Gastrocnemius medialis (tissue), 4 donors: ENCODE results near the gene SPOCK1. TPM values are rescaled to one million over a fixed set of nuclear protein-coding genes. Genes with fewer than 3 reads are reported as not detected.
A peak's percentile ranks its signal among the peaks of the same experiment; 100 is the strongest.

Source experiments
- ATAC-seq, 2 donors: fragments of 150-250 bp; one replicate each; pipeline ENCODE4 v1.9.1; 2016
- DNase-seq, 2 donors: peaks; one replicate each; pipeline ENCODE4 v3.0.0-alpha.2; 2019
- H3K27ac ChIP-seq, 4 donors: fragments of 200-600 bp; sonication (generic); 1 replicate in 1 of 4; 2 replicates in 3 of 4; pipeline ENCODE4 v1.5.1; 2016 to 2018; ENCODE audit warnings: mild to moderate bottlenecking in 2 of 4, moderate library complexity in 1 of 4
- H3K27me3 ChIP-seq, 3 donors: fragments of 200-600 bp; sonication (generic) in 2 of 3; 1 replicate in 1 of 3; 2 replicates in 2 of 3; pipeline versions ENCODE4 v1.5.1 to v1.6.0; 2016 to 2019; ENCODE audit warnings: mild to moderate bottlenecking in 1 of 3, moderate library complexity in 1 of 3
- H3K36me3 ChIP-seq, 2 donors: fragments of 200-600 bp; sonication (generic) in 1 of 2; one replicate each; pipeline ENCODE4 v1.5.1; 2017 to 2018
- H3K4me1 ChIP-seq, 2 donors: fragments of 200-600 bp; sonication (generic) in 1 of 2; one replicate each; pipeline ENCODE4 v1.5.1; 2016 to 2017; ENCODE audit warnings: mild to moderate bottlenecking in 2 of 2
- H3K4me3 ChIP-seq, 4 donors: fragments of 200-600 bp; sonication (generic) in 3 of 4; 1 replicate in 1 of 4; 2 replicates in 3 of 4; pipeline ENCODE4 v1.5.1; 2016 to 2019; ENCODE audit warnings: mild to moderate bottlenecking in 2 of 4
- H3K9me3 ChIP-seq, 3 donors: fragments of 200-600 bp; sonication (generic) in 2 of 3; 1 replicate in 1 of 3; 2 replicates in 2 of 3; pipeline ENCODE4 v1.5.1; 2016 to 2019
- CTCF ChIP-seq, 5 experiments: fragments of 450-650 bp in 3 of 5; fragments of 200-600 bp in 2 of 5; sonication (generic) in 2 of 5; IDR thresholded peaks in 4 of 5; conservative IDR thresholded peaks in 1 of 5; 1 replicate in 4 of 5; 2 replicates in 1 of 5; pipeline ENCODE4 v1.5.1; 2016 to 2019; ENCODE audit warnings: antibody characterized with exemption in 5 of 5, mild to moderate bottlenecking in 3 of 5, moderate library complexity in 3 of 5
- POLR2A ChIP-seq, 2 donors: fragments of 450-650 bp; IDR thresholded peaks; one replicate each; pipeline ENCODE4 v1.6.1; 2017; ENCODE audit warnings: antibody characterized with exemption in 2 of 2, mild to moderate bottlenecking in 2 of 2, moderate library complexity in 2 of 2
- in situ Hi-C, 4 donors: fragments of 200-750 bp; cut with MboI; loops; one replicate each; pipeline versions ENCODE4 v1.15.0 to v1.8.0; 2017; ENCODE audit warnings: low sequenced_read_pairs in 4 of 4
- intact Hi-C: fragments of 100-400 bp; cut with DNase I; formaldehyde crosslinking; loops from one replicate; pipeline ENCODE4 v1.15.1; 2023; ENCODE audit warnings: low total_unique reads
- total RNA-seq, 4 donors: library from RNA; depleted of rRNA; stranded (reverse); fragments of >200 nt; gene quantifications; one replicate each; pipeline versions ENCODE4 v1.1.0 to v1.2.3, GENCODE V29; 2016

The SPOCK1 gene
- total RNA-seq, 4 donors from 2014 or later, result 5.8 to 33.8 (median 25.3) TPM

DNA sequence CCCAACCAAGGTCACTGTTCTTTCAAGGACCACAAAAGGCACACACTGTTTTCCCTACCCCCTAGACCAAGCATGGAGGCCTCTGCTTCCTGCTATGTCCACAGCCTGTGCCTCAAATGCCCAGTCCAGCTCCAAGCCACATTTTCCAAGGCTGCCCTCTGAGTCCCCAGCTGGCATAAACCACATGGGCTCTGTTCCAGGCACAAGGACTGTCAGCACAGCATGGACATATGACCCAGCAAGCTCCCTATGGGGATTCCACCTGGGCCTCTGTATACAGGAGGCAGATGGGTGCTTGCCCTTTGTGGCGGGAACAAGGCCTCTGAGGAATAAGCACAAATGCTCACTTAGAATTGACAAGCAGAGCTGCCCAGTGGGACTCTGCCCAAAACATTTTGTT, 115.2 kb downstream of the SPOCK1 start:
- Histone ChIP-seq H3K27me3 (no peaks in the 10 kb centered on the region), H3K36me3 (no peaks in the 10 kb centered on the region), H3K27ac (no peak overlapping the region), H3K9me3 (no peaks in the 10 kb centered on the region), H3K4me1 (peaks cover 5 to 6% of the 10 kb centered on the region in 2 donors), H3K4me3 (no peak overlapping the region)
- intact Hi-C loops (no loop called here), in situ Hi-C loops (no loop called here)
- TF ChIP-seq POLR2A (IDR thresholded peaks at IDR 0.05) (no peak), CTCF (IDR thresholded peaks at IDR 0.05 in 4 of 5, conservative IDR thresholded peaks at IDR 0.05 in 1 of 5) (no peak)
- ATAC-seq, result no peak
- no peak for DNase-seq

DNA sequence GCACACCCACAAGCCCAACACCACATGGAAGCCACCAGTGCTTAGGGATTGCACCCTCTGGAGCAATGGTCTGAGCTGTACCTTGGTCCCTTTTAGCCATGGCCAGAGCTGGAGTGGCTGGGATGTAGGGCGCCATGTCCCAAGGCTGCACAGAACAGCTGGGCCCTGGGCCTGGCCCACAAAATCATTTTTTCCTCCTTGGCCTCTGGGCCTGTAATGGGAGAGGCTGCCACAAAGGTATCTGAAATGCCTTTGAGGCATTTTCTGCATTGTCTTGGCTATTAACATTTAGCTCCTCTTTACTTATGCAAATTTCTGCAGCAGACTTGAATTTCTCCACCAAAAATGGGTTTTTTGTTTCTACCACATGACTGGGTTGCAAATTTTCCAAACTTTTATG, 117.6 kb downstream of the SPOCK1 start:
- intact Hi-C loops (no loop called here), in situ Hi-C loops (no loop called here)
- DNase-seq, result no peak
- H3K4me1 ChIP-seq, result no peaks in the 10 kb centered on the region
- H3K27me3 ChIP-seq, result peaks cover 0 to 3% (median 0%) of the 10 kb centered on the region in 3 donors
- TF ChIP-seq POLR2A (IDR thresholded peaks at IDR 0.05) (no peak), CTCF (IDR thresholded peaks at IDR 0.05 in 4 of 5, conservative IDR thresholded peaks at IDR 0.05 in 1 of 5) (no peak)
- no peak overlapping the region for H3K4me3 ChIP-seq
- no peaks in the 10 kb centered on the region for H3K9me3 ChIP-seq
- H3K27ac ChIP-seq, result no peak overlapping the region
- H3K36me3 ChIP-seq, result no peaks in the 10 kb centered on the region
- no peak for ATAC-seq

DNA sequence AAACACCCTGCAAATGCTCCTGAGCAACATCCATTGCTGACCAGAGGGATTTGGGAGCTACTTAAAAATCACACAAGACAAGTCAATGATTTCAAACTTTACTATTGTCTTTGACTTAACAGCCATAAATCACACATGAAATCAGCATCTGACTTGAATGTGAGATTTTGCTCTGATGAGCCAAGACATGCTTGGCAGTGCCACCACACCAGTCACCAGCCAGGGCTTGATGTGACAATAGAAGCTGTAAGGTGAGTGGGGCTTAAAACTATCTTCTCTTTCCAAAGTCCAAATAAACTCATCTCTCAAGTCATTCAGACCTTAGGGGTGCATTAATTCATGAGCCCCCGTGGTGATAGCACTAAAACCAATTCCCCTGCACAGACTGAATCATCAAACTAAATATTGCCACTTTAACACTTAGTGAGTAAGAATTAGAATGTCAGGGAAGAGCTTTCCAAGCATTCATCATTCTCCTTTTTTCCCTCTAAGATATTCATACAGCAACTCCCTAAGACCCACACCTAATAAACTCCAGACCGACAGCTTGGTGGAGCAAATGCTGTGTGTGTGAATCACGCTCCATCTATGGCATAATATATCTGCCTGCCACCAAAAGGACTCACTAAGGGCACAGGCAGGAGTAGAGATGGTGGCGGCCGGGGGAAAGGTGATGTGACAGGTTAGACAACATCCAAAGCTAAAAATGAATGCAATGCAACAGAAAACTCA, 119.4 kb downstream of the SPOCK1 start:
- Histone ChIP-seq H3K36me3 (no peaks in the 10 kb centered on the region), H3K9me3 (no peaks in the 10 kb centered on the region), H3K27me3 (peaks cover 0 to 3% (median 0%) of the 10 kb centered on the region in 3 donors), H3K4me3 (no peak overlapping the region), H3K27ac (no peak overlapping the region), H3K4me1 (no peaks in the 10 kb centered on the region)
- DNase-seq (peak in 1 of 2 donors; percentile 22), ATAC-seq (no peak)
- in situ Hi-C loops (no loop called here), intact Hi-C loops (no loop called here)
- TF ChIP-seq CTCF (IDR thresholded peaks at IDR 0.05 in 4 of 5, conservative IDR thresholded peaks at IDR 0.05 in 1 of 5) (no peak), POLR2A (IDR thresholded peaks at IDR 0.05) (no peak)

DNA sequence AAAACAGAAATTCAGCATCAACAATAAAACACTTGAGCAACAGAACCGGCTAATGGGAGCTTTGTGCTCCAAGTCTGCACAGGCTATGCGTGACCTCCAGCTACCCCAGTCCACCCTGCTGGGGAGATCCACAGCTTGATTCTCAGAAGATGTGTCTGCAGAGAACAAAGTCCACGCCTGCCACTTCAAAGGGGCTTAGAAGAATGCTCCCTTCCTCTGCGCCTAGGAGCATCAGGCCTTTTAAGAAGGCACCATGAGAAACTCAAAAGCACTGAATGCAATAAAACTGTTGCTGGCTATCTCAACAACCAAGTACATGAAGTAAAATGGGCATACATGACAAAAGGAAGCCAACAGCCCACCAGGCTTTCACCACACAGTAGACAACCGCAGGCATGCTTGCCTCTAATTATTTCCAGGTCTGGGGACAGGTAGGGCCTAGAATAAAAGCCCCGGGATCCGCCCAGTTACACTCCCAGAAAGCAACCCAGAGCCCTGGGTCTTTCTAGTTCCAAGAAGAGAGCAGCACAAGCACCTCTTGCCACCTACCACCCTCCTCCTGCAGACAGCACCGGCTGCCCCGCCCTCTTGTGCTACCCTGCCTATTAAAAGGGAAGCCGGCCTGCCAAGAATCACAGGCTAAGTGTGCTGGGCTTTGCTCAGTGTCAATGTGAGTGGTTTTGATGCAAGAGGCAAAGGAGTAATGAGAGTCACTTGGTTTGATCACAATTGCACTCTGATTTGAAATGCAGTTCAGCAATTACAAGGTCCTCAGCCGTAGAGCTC, 123.2 kb downstream of the SPOCK1 start:
- TF ChIP-seq POLR2A (IDR thresholded peaks at IDR 0.05) (no peak), CTCF (IDR thresholded peaks at IDR 0.05 in 4 of 5, conservative IDR thresholded peaks at IDR 0.05 in 1 of 5) (no peak)
- intact Hi-C loops (no loop called here), in situ Hi-C loops (no loop called here)
- H3K27me3 ChIP-seq, result peaks cover 0 to 3% (median 0%) of the 10 kb centered on the region in 3 donors
- no peaks in the 10 kb centered on the region for H3K9me3 ChIP-seq
- H3K4me1 ChIP-seq, result no peaks in the 10 kb centered on the region
- no peak overlapping the region for H3K4me3 ChIP-seq
- ATAC-seq, result no peak
- no peaks in the 10 kb centered on the region for H3K36me3 ChIP-seq
- H3K27ac ChIP-seq, result no peak overlapping the region
- no peak for DNase-seq
